Measurements from ENCODE around the gene GALNT16. TPM values are rescaled to one million over a fixed set of nuclear protein-coding genes. Genes with fewer than 3 reads are reported as not detected.

GALNT16 gene
- total RNA-seq, 4 donors from 2014 or later = 4.4 to 47.9 (median 11.6) TPM

DNA sequence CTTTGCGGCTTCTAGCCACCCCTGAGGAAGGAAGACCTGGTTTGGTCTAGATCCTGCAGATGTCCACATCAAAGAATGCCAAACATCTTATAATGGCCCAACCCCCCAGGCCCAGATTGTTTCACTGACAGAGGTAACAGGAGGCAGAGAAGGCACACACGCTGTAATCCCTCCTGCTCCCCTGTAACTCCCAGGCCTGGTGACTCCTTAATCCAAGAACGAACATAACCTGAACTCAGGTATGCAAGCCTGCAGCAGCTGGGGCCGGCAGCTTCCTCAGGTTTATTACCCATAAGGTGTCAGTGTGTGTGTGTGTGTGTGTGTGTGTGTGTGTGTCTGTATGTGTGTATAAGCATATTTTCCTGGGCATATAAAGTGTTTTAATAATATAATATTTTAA is 85.4 kb downstream of the GALNT16 start:
- DNase-seq = no peak
- TF ChIP-seq, protein P1, sequence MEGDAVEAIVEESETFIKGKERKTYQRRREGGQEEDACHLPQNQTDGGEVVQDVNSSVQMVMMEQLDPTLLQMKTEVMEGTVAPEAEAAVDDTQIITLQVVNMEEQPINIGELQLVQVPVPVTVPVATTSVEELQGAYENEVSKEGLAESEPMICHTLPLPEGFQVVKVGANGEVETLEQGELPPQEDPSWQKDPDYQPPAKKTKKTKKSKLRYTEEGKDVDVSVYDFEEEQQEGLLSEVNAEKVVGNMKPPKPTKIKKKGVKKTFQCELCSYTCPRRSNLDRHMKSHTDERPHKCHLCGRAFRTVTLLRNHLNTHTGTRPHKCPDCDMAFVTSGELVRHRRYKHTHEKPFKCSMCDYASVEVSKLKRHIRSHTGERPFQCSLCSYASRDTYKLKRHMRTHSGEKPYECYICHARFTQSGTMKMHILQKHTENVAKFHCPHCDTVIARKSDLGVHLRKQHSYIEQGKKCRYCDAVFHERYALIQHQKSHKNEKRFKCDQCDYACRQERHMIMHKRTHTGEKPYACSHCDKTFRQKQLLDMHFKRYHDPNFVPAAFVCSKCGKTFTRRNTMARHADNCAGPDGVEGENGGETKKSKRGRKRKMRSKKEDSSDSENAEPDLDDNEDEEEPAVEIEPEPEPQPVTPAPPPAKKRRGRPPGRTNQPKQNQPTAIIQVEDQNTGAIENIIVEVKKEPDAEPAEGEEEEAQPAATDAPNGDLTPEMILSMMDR (IDR thresholded peaks at IDR 0.05) = no peak
- no peak for TF ChIP-seq POLR2A (IDR thresholded peaks at IDR 0.05)
- Histone ChIP-seq H3K9me3 (no peaks in the 10 kb centered on the region), H3K27ac (no peak overlapping the region), H3K27me3 (no peaks in the 10 kb centered on the region), H3K36me3 (no peaks in the 10 kb centered on the region), H3K4me3 (no peak overlapping the region), H3K4me1 (peaks cover 0 to 8% (median 0%) of the 10 kb centered on the region in 4 donors)

DNA sequence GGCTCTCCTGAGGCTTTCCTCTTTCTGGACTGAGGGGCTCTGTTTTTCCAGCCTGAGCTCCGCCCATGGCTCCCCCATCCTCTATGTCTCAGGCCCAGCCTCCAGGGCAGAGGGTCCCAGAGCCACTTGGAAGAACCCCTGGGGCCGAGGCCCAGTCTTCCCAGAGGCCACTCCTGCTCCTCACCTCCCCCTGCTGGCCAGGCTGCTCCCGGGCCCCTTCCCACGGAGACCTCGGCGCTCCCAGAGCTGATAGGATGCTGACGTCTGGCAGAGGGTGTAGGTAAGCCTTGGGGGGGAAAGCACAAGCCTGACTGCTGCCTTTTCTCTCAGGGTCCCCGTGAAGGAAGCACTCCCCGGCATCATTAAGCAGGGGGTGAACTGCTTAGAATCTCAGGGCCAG is 86.8 kb downstream of the GALNT16 start:
- Histone ChIP-seq H3K27ac (no peak overlapping the region), H3K4me1 (peaks cover 0 to 8% (median 0%) of the 10 kb centered on the region in 4 donors), H3K27me3 (no peaks in the 10 kb centered on the region), H3K4me3 (no peak overlapping the region), H3K9me3 (no peaks in the 10 kb centered on the region), H3K36me3 (no peaks in the 10 kb centered on the region)
- no peak for TF ChIP-seq POLR2A (IDR thresholded peaks at IDR 0.05)
- TF ChIP-seq, protein P1 (IDR thresholded peaks at IDR 0.05) = peak in 4 of 6 experiments; percentile 35 to 58 (median 47)
- DNase-seq = peak in 2 of 3 donors; percentile 62 to 70

DNA sequence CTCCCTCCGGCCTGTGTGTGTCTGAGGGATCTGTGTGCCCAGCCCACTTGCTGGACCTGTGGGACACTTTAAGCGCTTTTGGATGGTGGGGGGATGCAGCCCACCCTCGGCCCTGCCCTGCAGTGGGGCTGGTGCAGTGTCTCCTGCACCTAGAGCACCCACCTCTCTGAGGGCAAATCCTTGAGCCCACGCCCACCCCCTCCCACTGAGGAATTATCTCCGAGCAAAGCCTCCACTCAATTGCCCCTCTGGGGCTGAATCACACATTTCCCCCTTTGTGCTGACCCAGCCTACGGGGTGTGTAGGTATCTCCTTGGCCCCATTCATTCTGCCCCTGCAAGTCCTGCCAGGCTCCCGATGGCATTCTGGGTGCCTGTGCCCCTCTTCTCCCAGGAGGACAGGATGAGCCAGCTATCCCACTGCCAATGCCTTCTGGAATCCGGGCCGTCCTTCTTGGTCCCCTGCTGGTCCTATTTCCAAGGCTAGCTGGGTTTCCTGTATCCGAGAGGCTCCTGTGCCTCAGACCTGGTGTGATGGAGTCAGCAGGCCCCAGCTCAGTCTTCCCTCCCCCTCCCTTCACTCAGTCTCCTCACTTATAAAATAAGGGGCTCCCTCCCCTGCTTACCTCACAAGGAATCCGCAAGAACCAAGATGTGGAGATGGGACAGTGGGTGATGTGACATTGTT is 89.3 kb downstream of the GALNT16 start:
- Histone ChIP-seq H3K9me3 (no peaks in the 10 kb centered on the region), H3K4me1 (peaks cover 0 to 3% (median 0%) of the 10 kb centered on the region in 4 donors), H3K4me3 (no peak overlapping the region), H3K27ac (no peak overlapping the region), H3K27me3 (no peaks in the 10 kb centered on the region), H3K36me3 (no peaks in the 10 kb centered on the region)
- TF ChIP-seq, protein P1 (IDR thresholded peaks at IDR 0.05) = no peak
- no peak for TF ChIP-seq POLR2A (IDR thresholded peaks at IDR 0.05)
- DNase-seq = no peak

DNA sequence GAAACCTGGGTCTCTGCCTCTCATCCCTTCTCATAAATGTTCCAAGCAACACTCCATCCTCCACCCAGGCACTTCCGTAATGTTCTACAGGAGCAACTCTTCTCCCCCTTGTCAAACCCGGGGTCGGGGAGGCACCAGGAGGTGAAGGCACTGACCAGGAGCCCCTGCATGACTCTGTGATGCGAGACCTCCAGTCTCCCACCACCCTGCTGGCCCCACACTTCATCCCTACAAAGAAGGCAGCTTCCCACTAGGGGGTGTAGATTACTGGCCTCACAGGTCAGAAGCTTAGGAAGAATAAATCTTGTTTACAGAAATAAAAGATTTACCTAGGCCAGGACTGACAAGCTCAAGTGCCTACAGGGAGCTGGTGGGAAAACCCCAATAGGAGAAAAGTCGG is 90.9 kb downstream of the GALNT16 start:
- H3K27ac ChIP-seq = no peak overlapping the region
- H3K4me3 ChIP-seq = no peak overlapping the region
- no peak for DNase-seq
- peaks cover 0 to 10% (median 2%) of the 10 kb centered on the region in 4 donors for H3K4me1 ChIP-seq
- no peak for TF ChIP-seq POLR2A (IDR thresholded peaks at IDR 0.05)
- TF ChIP-seq, protein P1 (IDR thresholded peaks at IDR 0.05) = no peak
- H3K27me3 ChIP-seq = no peaks in the 10 kb centered on the region
- H3K36me3 ChIP-seq = no peaks in the 10 kb centered on the region
- no peaks in the 10 kb centered on the region for H3K9me3 ChIP-seq

DNA sequence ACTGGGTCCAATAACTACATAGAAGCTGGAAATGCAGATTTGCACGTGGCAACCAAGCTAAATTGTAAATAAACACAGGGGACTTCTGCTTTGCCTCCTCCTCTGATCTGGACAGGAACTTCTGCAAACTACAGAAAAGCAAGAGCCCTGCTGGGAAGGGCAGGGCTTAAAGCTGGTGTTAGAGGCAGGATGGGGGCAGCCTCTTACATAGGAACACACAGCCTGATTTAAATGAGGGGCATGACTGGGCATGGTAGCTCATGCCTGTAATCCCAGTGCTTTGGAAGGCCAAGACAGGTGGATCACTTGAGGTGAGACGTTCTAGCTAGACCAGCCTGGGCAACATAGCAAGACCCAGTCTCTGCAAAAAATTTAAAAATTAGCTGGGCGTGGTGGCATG is 91.4 kb downstream of the GALNT16 start:
- H3K27ac ChIP-seq = no peak overlapping the region
- H3K27me3 ChIP-seq = no peaks in the 10 kb centered on the region
- TF ChIP-seq, protein P1 (IDR thresholded peaks at IDR 0.05) = no peak
- no peak for TF ChIP-seq POLR2A (IDR thresholded peaks at IDR 0.05)

More for the DNA sequence above, 91.4 kb downstream of the GALNT16 start:
- H3K4me3 ChIP-seq = no peak overlapping the region
- DNase-seq = no peak
- H3K9me3 ChIP-seq = no peaks in the 10 kb centered on the region
- peaks cover 0 to 10% (median 2%) of the 10 kb centered on the region in 4 donors for H3K4me1 ChIP-seq
- no peaks in the 10 kb centered on the region for H3K36me3 ChIP-seq
